SJSA1 (cell line): ENCODE measurements around the gene PRKCB. TPM values are rescaled to one million over a fixed set of nuclear protein-coding genes. Genes with fewer than 3 reads are reported as not detected.

Source experiments
- DNase-seq, 2 experiments: peaks; one replicate each; pipeline ENCODE4 v3.0.0-alpha.2; 2015 to 2020; ENCODE audit warnings: low spot score in 2 of 2, low read depth in 1 of 2
- H3K27ac ChIP-seq: fragments of 250-450 bp; sonication (Bioruptor Pico); 2 replicates; pipeline ENCODE4 v1.5.1; 2020; ENCODE audit warnings: mild to moderate bottlenecking, moderate library complexity
- H3K27me3 ChIP-seq: fragments of 250-450 bp; sonication (Bioruptor Pico); replicated peaks from 2 replicates; pipeline ENCODE4 v1.5.1; 2020; ENCODE audit warnings: mild to moderate bottlenecking, moderate library complexity
- H3K36me3 ChIP-seq: fragments of 250-450 bp; sonication (Bioruptor Pico); 2 replicates; pipeline ENCODE4 v1.5.1; 2020; ENCODE audit warnings: mild to moderate bottlenecking
- H3K4me1 ChIP-seq: fragments of 250-450 bp; sonication (Bioruptor Pico); replicated peaks from 2 replicates; pipeline ENCODE4 v1.6.1; 2021; ENCODE audit warnings: mild to moderate bottlenecking
- H3K4me3 ChIP-seq: fragments of 250-450 bp; sonication (Bioruptor Pico); 2 replicates; pipeline ENCODE4 v1.5.1; 2020; ENCODE audit warnings: mild to moderate bottlenecking
- H3K9me3 ChIP-seq: fragments of 250-450 bp; sonication (Bioruptor Pico); replicated peaks from 2 replicates; pipeline ENCODE4 v1.5.1; 2020; ENCODE audit warnings: mild to moderate bottlenecking
- total RNA-seq: library from RNA; depleted of rRNA; stranded (reverse); fragments of >200 nt; shearing (Covaris generic); gene quantifications from 2 replicates; pipeline ENCODE4 v1.2.3, GENCODE V29; 2014

The PRKCB gene
- total RNA-seq, 1 experiment from 2014 or later = 4.2 TPM

DNA sequence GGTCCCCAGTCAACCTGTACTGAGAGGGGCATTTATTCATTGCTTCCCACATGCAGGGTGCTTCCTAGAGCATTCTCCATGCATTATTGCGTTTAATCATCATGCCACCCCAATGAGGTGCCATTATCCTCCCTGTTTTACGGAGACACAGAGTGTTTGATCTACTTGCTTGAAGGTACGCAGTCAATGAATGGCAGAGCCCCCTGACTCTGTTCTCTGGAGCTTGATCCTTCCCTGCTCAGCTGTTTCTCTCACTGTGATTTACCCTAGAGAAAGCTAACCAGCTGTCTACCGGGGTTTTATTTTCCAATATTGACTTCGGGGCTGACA is 117.2 kb downstream of the PRKCB start:
- DNase-seq = no peak
- no peak overlapping the region for H3K27ac ChIP-seq
- peaks cover 6% of the 10 kb centered on the region; the same call in 1 of the 2 replicates for H3K4me1 ChIP-seq

DNA sequence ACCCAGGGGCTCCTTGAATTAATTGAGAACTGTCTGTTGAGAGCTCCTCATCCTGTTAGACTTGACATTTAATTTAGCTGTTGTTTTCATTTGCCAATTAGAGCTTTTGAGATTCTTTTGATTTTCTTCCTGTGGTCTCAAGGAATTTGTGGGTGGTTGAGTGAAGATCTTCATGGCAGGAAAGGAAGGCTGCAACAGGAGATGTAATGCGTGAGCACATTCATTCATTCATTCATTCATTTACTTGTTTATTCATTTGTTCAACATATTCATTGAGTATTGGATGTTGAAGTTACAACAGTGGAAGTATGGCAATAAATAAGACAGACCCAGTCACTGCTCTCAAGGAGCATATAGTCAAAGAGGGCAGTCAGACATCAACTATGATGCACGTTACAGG is 117.7 kb downstream of the PRKCB start:
- no peak for DNase-seq
- Histone ChIP-seq H3K27ac (no peak overlapping the region), H3K9me3 (no peaks in the 10 kb centered on the region), H3K36me3 (no peaks in the 10 kb centered on the region), H3K4me3 (no peak overlapping the region), H3K4me1 (peaks cover 6% of the 10 kb centered on the region; the same call in 1 of the 2 replicates), H3K27me3 (no peaks in the 10 kb centered on the region)

More for the DNA sequence above, 117.2 kb downstream of the PRKCB start:
- Histone ChIP-seq H3K27me3 (no peaks in the 10 kb centered on the region), H3K9me3 (no peaks in the 10 kb centered on the region), H3K36me3 (no peaks in the 10 kb centered on the region), H3K4me3 (no peak overlapping the region)

DNA sequence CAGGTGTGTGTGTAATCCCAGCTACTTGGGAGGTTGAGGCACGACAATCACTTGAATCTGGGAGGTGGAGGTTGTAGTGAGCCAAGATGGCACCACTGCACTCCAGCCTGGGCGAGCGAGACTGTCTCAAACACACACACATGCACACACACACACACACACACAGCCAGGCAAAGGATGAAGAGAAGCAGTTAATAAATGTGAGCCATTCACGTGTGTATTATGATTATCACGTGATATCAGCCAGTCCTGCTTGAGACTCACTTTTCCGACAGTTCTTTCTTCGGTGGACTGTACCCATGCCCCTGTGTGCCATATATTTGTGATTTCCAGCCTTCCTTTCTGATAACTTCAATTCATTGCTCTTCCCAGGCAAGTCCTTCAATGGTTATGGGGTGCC is 119.3 kb downstream of the PRKCB start:
- Histone ChIP-seq H3K27me3 (no peaks in the 10 kb centered on the region), H3K36me3 (no peaks in the 10 kb centered on the region), H3K9me3 (no peaks in the 10 kb centered on the region), H3K27ac (no peak overlapping the region), H3K4me1 (peaks cover 6% of the 10 kb centered on the region; the same call in 1 of the 2 replicates), H3K4me3 (no peak overlapping the region)
- DNase-seq = no peak

DNA sequence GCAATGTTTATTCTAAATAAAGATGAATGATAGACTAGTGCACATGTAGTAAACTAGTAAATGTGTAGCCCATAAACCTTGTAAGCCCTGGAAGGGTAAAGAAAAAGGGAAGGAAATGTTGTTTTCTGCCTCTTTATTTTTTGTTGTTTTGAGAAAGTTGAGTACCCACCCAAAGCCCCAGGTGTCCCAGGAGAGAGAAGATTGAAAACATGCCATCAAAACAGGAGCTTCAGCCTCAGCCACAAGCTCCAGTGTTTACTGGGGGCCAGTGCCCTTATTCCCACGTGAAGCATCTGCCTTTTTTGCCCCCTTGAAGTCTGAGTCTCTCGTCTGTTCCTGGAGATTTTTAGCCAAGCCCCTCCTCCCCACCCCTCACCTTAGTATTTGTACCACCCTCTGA is 121.5 kb downstream of the PRKCB start:
- Histone ChIP-seq H3K9me3 (no peaks in the 10 kb centered on the region), H3K27ac (no peak overlapping the region), H3K4me3 (no peak overlapping the region), H3K36me3 (no peaks in the 10 kb centered on the region), H3K4me1 (peaks cover 4% of the 10 kb centered on the region; the same call in 1 of the 2 replicates), H3K27me3 (no peaks in the 10 kb centered on the region)
- no peak for DNase-seq

DNA sequence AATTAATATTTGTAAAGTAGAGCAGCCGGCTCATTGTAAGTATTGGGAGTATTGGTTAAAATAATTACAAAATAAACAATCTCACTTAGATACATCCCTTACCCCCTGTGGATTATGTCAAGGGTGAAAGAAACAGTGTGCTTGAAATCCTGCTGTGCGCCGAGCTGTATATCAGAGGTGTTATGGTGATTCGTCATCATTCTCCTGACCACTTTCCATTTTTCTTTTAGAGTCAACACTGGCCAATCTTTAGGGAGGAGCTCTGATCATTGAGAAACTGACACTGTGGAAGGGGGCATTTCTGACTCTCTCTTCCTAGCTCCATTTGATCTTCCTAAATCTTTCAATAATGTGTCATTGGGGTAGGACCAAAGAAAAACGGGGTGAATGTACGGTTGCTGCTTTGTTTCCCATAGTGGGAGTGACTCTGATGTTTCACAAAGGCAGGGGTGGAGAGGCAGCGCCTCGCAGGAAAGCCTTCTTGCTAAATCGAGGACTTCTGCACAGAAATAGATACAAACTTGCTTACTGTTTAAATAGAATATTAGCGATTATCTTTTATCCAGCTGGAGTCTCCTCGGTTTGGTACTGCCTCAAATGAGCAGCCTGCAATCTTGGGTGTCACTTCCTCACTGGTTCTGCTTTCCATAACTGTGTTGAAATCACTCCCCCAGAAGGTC is 123.4 kb downstream of the PRKCB start:
- no peaks in the 10 kb centered on the region for H3K4me1 ChIP-seq
- H3K27ac ChIP-seq = no peak overlapping the region
- H3K27me3 ChIP-seq = no peaks in the 10 kb centered on the region
- H3K36me3 ChIP-seq = no peaks in the 10 kb centered on the region
- H3K4me3 ChIP-seq = no peak overlapping the region
- no peak for DNase-seq
- H3K9me3 ChIP-seq = no peaks in the 10 kb centered on the region

DNA sequence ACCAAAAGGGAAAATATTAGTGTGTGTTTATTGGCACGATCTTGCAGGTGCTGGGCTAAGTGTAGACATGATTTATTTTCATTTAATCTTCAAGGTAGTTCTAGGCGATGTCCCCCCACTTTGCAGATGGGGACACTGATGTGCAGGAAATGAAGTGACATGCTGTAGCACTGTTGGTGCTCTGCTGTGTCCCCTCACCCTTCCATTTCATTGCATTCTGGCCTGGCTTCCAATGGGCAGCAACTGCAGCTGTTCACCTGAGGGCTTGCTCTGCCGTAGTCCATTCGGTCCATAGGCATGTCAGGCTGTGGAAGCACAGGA is 123.9 kb downstream of the PRKCB start:
- Histone ChIP-seq H3K27ac (no peak overlapping the region), H3K4me1 (no peaks in the 10 kb centered on the region), H3K36me3 (no peaks in the 10 kb centered on the region), H3K9me3 (no peaks in the 10 kb centered on the region), H3K4me3 (no peak overlapping the region), H3K27me3 (no peaks in the 10 kb centered on the region)
- no peak for DNase-seq

DNA sequence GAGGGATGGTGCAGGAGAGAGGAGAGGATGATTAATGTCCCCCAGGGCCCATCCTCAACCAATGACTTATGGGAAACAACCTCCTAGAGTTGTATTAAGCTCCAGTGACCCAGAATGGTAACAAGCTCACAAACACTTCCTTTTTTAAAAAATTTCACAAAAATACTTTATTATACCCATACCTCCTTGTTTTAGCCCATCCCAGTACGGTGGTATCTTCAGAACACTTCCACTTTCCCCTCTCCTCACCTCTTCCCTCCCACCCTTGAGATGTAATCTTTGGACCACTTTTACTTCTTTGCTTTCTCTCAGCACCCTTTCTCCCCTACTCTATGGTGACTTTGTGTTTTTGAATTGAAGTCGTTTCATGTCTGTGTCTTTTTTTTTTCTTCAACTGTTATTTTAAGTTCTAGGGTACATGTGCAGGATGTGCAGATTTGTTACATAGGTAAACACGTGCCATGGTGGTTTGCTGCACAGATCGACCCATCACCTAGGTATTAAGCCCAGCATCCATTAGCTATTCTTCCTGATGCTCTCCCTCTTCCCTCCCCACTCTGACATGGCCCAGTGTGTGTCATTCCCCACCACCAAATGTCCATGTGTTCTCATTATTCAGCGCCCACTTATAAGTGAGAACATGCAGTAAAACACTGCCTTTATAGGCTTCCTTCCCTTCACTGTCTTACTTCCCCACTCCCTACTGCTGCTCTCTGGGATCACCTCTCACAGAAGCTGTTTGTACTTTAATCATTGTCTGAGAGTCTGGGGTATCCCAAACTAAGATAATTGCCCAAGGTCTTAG is 124.5 kb downstream of the PRKCB start:
- no peaks in the 10 kb centered on the region for H3K36me3 ChIP-seq
- H3K27ac ChIP-seq = no peak overlapping the region
- H3K9me3 ChIP-seq = no peaks in the 10 kb centered on the region
- H3K4me1 ChIP-seq = no peaks in the 10 kb centered on the region
- no peaks in the 10 kb centered on the region for H3K27me3 ChIP-seq
- H3K4me3 ChIP-seq = no peak overlapping the region
- DNase-seq = no peak

DNA sequence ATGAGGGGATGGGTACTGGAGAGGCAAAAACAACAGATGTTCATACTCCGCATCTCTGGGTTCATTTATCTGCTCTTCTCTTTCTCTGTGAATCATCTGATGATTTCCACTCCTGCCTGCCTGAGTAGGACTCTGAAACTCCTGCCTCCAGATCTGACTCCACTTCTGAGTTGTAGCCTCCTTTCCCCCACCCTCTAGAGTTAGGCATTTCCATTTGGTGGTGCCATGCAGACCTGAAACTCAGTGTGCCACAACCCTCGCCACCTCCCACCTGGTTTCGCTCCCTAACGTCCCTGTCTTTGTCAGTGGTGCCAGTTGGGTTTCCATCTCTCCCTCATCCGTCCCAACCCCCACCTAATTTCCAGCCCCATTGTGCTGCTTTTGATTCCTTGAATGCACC is 126.2 kb downstream of the PRKCB start:
- Histone ChIP-seq H3K27me3 (no peaks in the 10 kb centered on the region), H3K9me3 (no peaks in the 10 kb centered on the region), H3K4me1 (no peaks in the 10 kb centered on the region), H3K27ac (no peak overlapping the region), H3K36me3 (no peaks in the 10 kb centered on the region), H3K4me3 (no peak overlapping the region)
- peak in 1 of 2 experiments; percentile 24 for DNase-seq

DNA sequence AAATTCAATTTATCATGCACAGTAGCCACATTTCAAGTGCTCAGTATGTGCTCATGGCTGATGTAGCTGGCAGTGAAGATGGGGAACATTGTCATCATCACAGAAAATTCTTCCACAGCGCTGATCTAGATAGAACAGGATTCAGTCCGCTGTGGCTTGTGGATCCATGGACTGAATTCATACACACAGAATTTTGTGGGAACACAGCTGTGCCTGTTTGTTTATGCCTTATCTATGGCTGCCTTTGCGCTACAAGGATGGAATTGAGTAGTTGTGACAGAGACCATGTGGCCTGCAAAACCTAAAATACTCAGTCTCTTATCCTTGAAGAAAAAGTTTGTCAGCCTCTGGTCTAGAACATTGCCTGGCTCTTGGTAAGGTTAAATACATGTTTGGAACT is 128.4 kb downstream of the PRKCB start:
- H3K36me3 ChIP-seq = no peaks in the 10 kb centered on the region
- no peaks in the 10 kb centered on the region for H3K4me1 ChIP-seq
- DNase-seq = peak in 1 of 2 experiments; percentile 6
- H3K27ac ChIP-seq = no peak overlapping the region
- H3K9me3 ChIP-seq = no peaks in the 10 kb centered on the region
- no peaks in the 10 kb centered on the region for H3K27me3 ChIP-seq
- H3K4me3 ChIP-seq = no peak overlapping the region

DNA sequence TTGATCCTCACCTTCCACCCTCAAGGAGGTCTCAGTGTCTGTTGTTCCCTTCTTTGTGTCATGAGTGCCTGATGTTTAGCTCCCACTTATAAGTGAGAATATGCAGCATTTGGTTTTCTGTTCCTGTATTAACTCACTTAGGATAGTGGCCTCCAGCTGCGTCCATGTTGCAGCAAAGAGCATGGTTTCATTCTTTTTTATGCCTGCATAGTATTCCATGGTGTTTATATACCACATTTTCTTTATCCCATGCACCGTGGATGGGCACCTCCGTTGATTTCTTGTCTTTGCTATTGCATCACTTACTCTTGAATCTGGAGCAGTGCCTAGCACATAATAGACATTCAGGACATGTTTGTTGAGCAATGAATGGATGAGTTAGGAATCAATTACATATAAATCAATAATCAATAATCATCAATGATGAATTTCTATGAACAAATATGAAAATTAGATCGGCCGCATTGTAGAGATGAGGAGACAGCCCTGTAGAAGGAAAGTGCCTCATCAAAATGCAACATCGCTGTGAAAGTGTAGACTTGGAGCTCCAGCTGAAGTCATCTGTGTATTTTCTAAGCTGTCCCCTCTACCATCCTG is 129.5 kb downstream of the PRKCB start:
- no peak for DNase-seq
- H3K4me3 ChIP-seq = no peak overlapping the region
- no peaks in the 10 kb centered on the region for H3K9me3 ChIP-seq
- no peaks in the 10 kb centered on the region for H3K27me3 ChIP-seq
- H3K27ac ChIP-seq = no peak overlapping the region
- no peaks in the 10 kb centered on the region for H3K4me1 ChIP-seq
- H3K36me3 ChIP-seq = no peaks in the 10 kb centered on the region

DNA sequence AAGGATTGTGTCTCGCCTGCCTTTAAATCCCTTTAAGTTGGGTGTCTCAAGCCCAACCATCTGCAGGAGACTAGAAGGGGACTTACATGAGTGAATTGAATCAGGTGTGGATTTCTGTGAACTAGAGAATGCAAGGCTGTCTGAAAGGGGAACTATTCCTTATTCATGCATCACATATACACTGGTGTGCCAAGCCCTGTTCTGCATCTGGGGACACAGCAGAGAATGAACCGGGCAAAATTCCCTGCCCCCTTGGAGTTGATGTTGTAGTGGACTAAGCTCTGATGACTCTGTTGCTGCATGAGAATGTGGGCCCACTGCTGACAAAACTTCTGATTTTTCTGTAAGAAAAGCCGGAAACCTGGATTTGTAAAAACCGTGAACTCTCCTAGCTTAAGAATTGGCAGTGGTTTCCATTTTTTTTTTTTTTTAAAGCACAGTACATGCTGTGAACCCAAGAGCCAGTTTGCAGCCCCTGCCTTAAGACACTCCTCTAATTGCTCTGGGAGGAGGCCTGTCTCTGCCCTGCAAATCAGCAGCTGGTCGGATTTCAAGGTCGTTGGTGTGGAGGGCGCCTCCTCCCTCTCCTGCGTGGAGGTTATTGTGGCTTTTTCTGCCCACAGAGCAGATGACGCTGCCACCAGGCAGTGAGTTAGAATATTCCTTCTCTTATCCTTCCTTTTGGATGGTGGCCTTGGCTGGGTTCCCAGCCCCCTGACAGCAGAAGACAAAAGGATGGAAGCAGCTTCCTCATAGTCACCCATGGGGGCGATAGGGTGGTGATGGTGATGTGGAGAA is 131.0 kb downstream of the PRKCB start:
- Histone ChIP-seq H3K9me3 (no peaks in the 10 kb centered on the region), H3K4me1 (no peaks in the 10 kb centered on the region), H3K36me3 (no peaks in the 10 kb centered on the region), H3K27me3 (no peaks in the 10 kb centered on the region), H3K4me3 (no peak overlapping the region), H3K27ac (no peak overlapping the region)
- no peak for DNase-seq

DNA sequence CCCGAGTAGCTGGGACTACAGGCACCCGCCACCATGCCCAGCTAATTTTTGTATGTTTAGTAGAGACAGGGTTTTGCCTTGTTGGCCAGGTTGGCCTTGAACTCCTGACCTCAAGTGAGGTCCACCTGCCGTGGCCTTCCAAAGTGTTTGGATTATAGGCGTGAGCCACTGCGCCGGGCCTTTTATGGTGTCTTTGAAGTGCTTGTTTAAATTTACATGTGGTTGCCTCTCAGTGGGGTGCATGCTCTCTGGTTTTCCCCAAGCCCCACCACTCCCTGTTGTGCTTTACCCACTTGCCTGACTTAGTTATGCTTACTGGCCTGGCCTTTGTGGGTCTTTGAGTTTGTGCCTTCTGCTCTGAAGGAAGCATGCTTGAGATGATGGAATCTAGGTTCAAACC is 132.0 kb downstream of the PRKCB start:
- DNase-seq = no peak
- Histone ChIP-seq H3K4me1 (no peaks in the 10 kb centered on the region), H3K27ac (no peak overlapping the region), H3K36me3 (no peaks in the 10 kb centered on the region), H3K9me3 (no peaks in the 10 kb centered on the region), H3K4me3 (no peak overlapping the region), H3K27me3 (no peaks in the 10 kb centered on the region)

DNA sequence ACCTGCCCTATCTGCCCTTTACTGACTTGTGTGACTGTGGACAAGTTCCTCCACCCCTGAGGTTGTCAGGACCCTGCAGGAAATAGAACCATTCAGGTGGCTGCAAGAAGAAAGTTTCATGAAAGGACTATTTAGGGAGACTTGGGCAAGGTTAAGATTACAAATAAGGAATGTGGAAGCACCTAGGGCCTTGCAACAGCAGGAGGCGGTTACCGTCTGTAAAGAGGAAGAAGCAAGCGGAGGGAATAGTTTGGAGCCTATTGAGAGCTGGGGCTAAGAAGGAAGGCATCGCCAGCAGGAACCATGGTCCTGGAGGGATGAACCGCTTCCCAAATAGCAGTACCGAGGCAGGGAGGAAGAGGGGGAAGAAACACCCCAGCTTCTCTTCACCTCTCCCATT is 132.4 kb downstream of the PRKCB start:
- Histone ChIP-seq H3K9me3 (no peaks in the 10 kb centered on the region), H3K27ac (no peak overlapping the region), H3K4me1 (no peaks in the 10 kb centered on the region), H3K4me3 (no peak overlapping the region), H3K36me3 (no peaks in the 10 kb centered on the region), H3K27me3 (no peaks in the 10 kb centered on the region)
- no peak for DNase-seq
